ENCODE data around the gene CNTN3. TPM values are rescaled to one million over a fixed set of nuclear protein-coding genes. Genes with fewer than 3 reads are reported as not detected.
A peak's percentile ranks its signal among the peaks of the same experiment; 100 is the strongest.

Gene CNTN3
- total RNA-seq, 1 experiment from 2014 or later, result 2.6 TPM

GRCh38 chr3:74642876-74643275 lies 28.4 kb upstream of the CNTN3 start:
- CTCF ChIA-PET, result no interaction called here
- intact Hi-C loops (cut with micrococcal nuclease), result no loop called here
- Mint-ChIP-seq H3K36me3 (ENCODE audit: insufficient read depth, unreplicated experiment) (no peaks in the 10 kb centered on the region), H3K27me3 (ENCODE audit: insufficient read depth, unreplicated experiment) (no peaks in the 10 kb centered on the region), H3K4me3 (ENCODE audit: unreplicated experiment) (no peak overlapping the region), H3K9me3 (ENCODE audit: unreplicated experiment) (no peaks in the 10 kb centered on the region), H3K27ac (ENCODE audit: low read depth, unreplicated experiment) (peak overlapping the region; percentile 37), H3K4me1 (ENCODE audit: insufficient read depth, unreplicated experiment) (peaks cover 13% of the 10 kb centered on the region)
- POLR2A ChIA-PET, result no interaction called here
- no peak for TF ChIP-seq CTCF (IDR thresholded peaks at IDR 0.05; ENCODE audit: unreplicated experiment)
- DNase-seq (ENCODE audit: unreplicated experiment), result no peak
- no TSS peak for BruUV-seq (replicated peaks)

- Mint-ChIP-seq H3K36me3 (ENCODE audit: insufficient read depth, unreplicated experiment) (no peaks in the 10 kb centered on the region), H3K4me1 (ENCODE audit: insufficient read depth, unreplicated experiment) (peaks cover 13% of the 10 kb centered on the region), H3K27me3 (ENCODE audit: insufficient read depth, unreplicated experiment) (no peaks in the 10 kb centered on the region), H3K27ac (ENCODE audit: low read depth, unreplicated experiment) (no peak overlapping the region), H3K4me3 (ENCODE audit: unreplicated experiment) (no peak overlapping the region), H3K9me3 (ENCODE audit: unreplicated experiment) (no peaks in the 10 kb centered on the region)
- no TSS peak for BruUV-seq (replicated peaks)
- ChIA-PET POLR2A (no interaction called here), CTCF (no interaction called here)
- TF ChIP-seq CTCF (IDR thresholded peaks at IDR 0.05; ENCODE audit: unreplicated experiment), result no peak
- intact Hi-C loops (cut with micrococcal nuclease), result no loop called here
- no peak for DNase-seq (ENCODE audit: unreplicated experiment)
These were observed 25.8 kb upstream of the CNTN3 start for GRCh38 chr3:74640211-74640610.

GRCh38 chr3:74639681-74640080 lies 25.2 kb upstream of the CNTN3 start:
- no TSS peak for BruUV-seq (replicated peaks)
- H3K36me3 Mint-ChIP-seq (ENCODE audit: insufficient read depth, unreplicated experiment), result no peaks in the 10 kb centered on the region
- H3K4me1 Mint-ChIP-seq (ENCODE audit: insufficient read depth, unreplicated experiment), result peaks cover 13% of the 10 kb centered on the region
- TF ChIP-seq CTCF (IDR thresholded peaks at IDR 0.05; ENCODE audit: unreplicated experiment), result no peak
- CTCF ChIA-PET, result no interaction called here
- POLR2A ChIA-PET, result no interaction called here
- H3K4me3 Mint-ChIP-seq (ENCODE audit: unreplicated experiment), result no peak overlapping the region
- intact Hi-C loops (cut with micrococcal nuclease), result loop anchor here (10.0 kb wide), 1 partner anchor 245 kb away; no protein-coding TSS in a partner anchor
- no peaks in the 10 kb centered on the region for H3K27me3 Mint-ChIP-seq (ENCODE audit: insufficient read depth, unreplicated experiment)
- H3K27ac Mint-ChIP-seq (ENCODE audit: low read depth, unreplicated experiment), result no peak overlapping the region
- DNase-seq (ENCODE audit: unreplicated experiment), result no peak
- H3K9me3 Mint-ChIP-seq (ENCODE audit: unreplicated experiment), result no peaks in the 10 kb centered on the region

GRCh38 chr3:74636981-74637380 lies 22.5 kb upstream of the CNTN3 start:
- Mint-ChIP-seq H3K27me3 (ENCODE audit: insufficient read depth, unreplicated experiment) (no peaks in the 10 kb centered on the region), H3K9me3 (ENCODE audit: unreplicated experiment) (no peaks in the 10 kb centered on the region), H3K4me1 (ENCODE audit: insufficient read depth, unreplicated experiment) (no peaks in the 10 kb centered on the region), H3K4me3 (ENCODE audit: unreplicated experiment) (no peak overlapping the region), H3K27ac (ENCODE audit: low read depth, unreplicated experiment) (no peak overlapping the region), H3K36me3 (ENCODE audit: insufficient read depth, unreplicated experiment) (no peaks in the 10 kb centered on the region)
- ChIA-PET CTCF (no interaction called here), POLR2A (no interaction called here)
- intact Hi-C loops (cut with micrococcal nuclease), result loop anchor here (10.0 kb wide), 1 partner anchor 248 kb away; no protein-coding TSS in a partner anchor
- DNase-seq (ENCODE audit: unreplicated experiment), result no peak
- BruUV-seq (replicated peaks), result no TSS peak
- TF ChIP-seq CTCF (IDR thresholded peaks at IDR 0.05; ENCODE audit: unreplicated experiment), result no peak

Data from MCF 10A (cell line).